Heart right ventricle (tissue), 16 donors: ENCODE results near the gene PTPRM. TPM values are rescaled to one million over a fixed set of nuclear protein-coding genes. Genes with fewer than 3 reads are reported as not detected.

Experiments used
- ATAC-seq, 8 donors: fragments of 200-7000 bp; cut with Tn5 transposase; one replicate each; pipeline ENCODE4 v1.9.1; 2020; ENCODE audit warnings: mild to moderate bottlenecking in 8 of 8, moderate library complexity in 8 of 8, moderate number of reproducible peaks in 1 of 8
- DNase-seq, 2 donors: peaks; one replicate each; pipeline ENCODE4 v3.0.0-alpha.2; 2020
- H3K27ac ChIP-seq, 10 donors: fragments of 200-600 bp; sonication (generic) in 2 of 10; one replicate each; pipeline versions ENCODE4 v1.5.0 to v1.8.0; 2020 to 2022; ENCODE audit warnings: mild to moderate bottlenecking in 3 of 10
- H3K27me3 ChIP-seq, 7 donors: fragments of 200-600 bp; one replicate each; pipeline ENCODE4 v1.8.0; 2021 to 2022; ENCODE audit warnings: mild to moderate bottlenecking in 2 of 7
- H3K36me3 ChIP-seq, 9 donors: fragments of 200-600 bp; sonication (generic) in 1 of 9; one replicate each; pipeline versions ENCODE4 v1.5.0 to v1.8.0; 2020 to 2022; ENCODE audit warnings: mild to moderate bottlenecking in 2 of 9
- H3K4me1 ChIP-seq, 9 donors: fragments of 200-600 bp; sonication (generic) in 1 of 9; one replicate each; pipeline versions ENCODE4 v1.5.0 to v1.8.0; 2020 to 2022; ENCODE audit warnings: mild to moderate bottlenecking in 4 of 9
- H3K4me3 ChIP-seq, 10 donors: fragments of 200-600 bp; sonication (generic) in 2 of 10; one replicate each; pipeline versions ENCODE4 v1.5.0 to v1.8.0; 2020 to 2022; ENCODE audit warnings: mild to moderate bottlenecking in 7 of 10, moderate library complexity in 2 of 10
- H3K9me3 ChIP-seq, 11 donors: fragments of 200-600 bp in 10 of 11; sonication (generic) in 2 of 11; one replicate each; pipeline versions ENCODE4 v1.5.0 to v1.8.0; 2013 to 2022; ENCODE audit warnings: mild to moderate bottlenecking in 2 of 11, control low read depth in 1 of 11, moderate library complexity in 1 of 11
- WGBS, 2 donors: extraction: QIAGEN DNeasy Blood & Tissue Kit; methylation state at CpG; one replicate each; pipeline ENCODE4 v1.1.7; 2013; ENCODE audit warnings: inconsistent platforms in 1 of 2; 5-methylcytosine and 5-hydroxymethylcytosine counted together
- intact Hi-C, 10 donors: fragments of 100-400 bp; cut with DNase I; formaldehyde crosslinking; loops; one replicate each; pipeline versions ENCODE4 v1.11.1 to v1.14.2; 2022
- polyA plus RNA-seq, 2 donors: library from polyadenylated mRNA; stranded (reverse); fragments of 200-250 nt; gene quantifications; one replicate each; pipeline ENCODE4 v1.2.3, GENCODE V29; 2013
- total RNA-seq, 10 donors: library from RNA; stranded (reverse); fragmentation: NEBNext Ultra II Directional in 3 of 10; extraction: Animal tissue kit (Norgen Biotek cat#: 25700) in 3 of 10; gene quantifications; one replicate each; pipeline versions ENCODE4 v1.2.1 to v1.2.4, GENCODE V29; 2021 to 2023
- TF ChIP-seq, protein P1 (sequence below), 9 donors: fragments of 200-600 bp; sonication (generic) in 2 of 9; IDR thresholded peaks; one replicate each; pipeline versions ENCODE4 v1.5.0 to v1.8.0; 2021 to 2022; ENCODE audit warnings: antibody characterized with exemption in 9 of 9, mild to moderate bottlenecking in 5 of 9, moderate library complexity in 1 of 9
- donor health status: Arrhythmogenic right ventricular cardiomyopathy.
- donor health status: ischemic (EF 13 %, LVEDD 7.1; RV severe dilation, severe dysfunction).
- donor health status: healthy with polysubstance abuse.
- donor health status: DM: no; HTN: yes; CAD: no.
- donor health status: DM: no; HTN: no; CAD: no.
- donor health status: ischemic (EF 25% LVEDD 6.9; RV normal size, moderate dysfunction).
- donor health status: ischemic (EF 25% LVEDD 5.7; RV mildly dilated, moderate dysfunction).
- donor health status: healthy.
- donor health status: DM: yes; HTN: yes; CAD: no.
- donor health status: Ischemic cardiomyopathy.
- donor health status: ischemic (EF 35%, LVEDD 5.7; RV mildly dilated, moderate dysfunction).
- donor health status: nonischemic (EF 11% LVEDD 7.7; RV severe dilation, severe dysfunction).
- donor health status: DM: yes; HTN: yes; CAD: no.
- donor health status: PGD.
- donor health status: ischemic (EF 29% LVEDD 5.4; RV normal size, mild dysfunction).
- donor health status: nonischemic (EF 23%, LVEDD 6.1; RV moderate dilation, normal function).

Gene PTPRM
- total and polyA plus RNA-seq, 12 donors: 81.7 to 170 (median 132) TPM

- Histone ChIP-seq H3K27me3 (no peaks in the 10 kb centered on the region), H3K4me3 (no peak overlapping the region), H3K36me3 (peaks cover 0 to 42% (median 0%) of the 10 kb centered on the region in 9 donors), H3K4me1 (no peaks in the 10 kb centered on the region), H3K9me3 (no peaks in the 10 kb centered on the region), H3K27ac (no peak overlapping the region)
- ATAC-seq: no peak
- intact Hi-C loops: no loop called here
- no peak for DNase-seq
- 98% methylated on average over 1 of the region's 1 CpG for WGBS, 2 donors
- TF ChIP-seq, protein P1, sequence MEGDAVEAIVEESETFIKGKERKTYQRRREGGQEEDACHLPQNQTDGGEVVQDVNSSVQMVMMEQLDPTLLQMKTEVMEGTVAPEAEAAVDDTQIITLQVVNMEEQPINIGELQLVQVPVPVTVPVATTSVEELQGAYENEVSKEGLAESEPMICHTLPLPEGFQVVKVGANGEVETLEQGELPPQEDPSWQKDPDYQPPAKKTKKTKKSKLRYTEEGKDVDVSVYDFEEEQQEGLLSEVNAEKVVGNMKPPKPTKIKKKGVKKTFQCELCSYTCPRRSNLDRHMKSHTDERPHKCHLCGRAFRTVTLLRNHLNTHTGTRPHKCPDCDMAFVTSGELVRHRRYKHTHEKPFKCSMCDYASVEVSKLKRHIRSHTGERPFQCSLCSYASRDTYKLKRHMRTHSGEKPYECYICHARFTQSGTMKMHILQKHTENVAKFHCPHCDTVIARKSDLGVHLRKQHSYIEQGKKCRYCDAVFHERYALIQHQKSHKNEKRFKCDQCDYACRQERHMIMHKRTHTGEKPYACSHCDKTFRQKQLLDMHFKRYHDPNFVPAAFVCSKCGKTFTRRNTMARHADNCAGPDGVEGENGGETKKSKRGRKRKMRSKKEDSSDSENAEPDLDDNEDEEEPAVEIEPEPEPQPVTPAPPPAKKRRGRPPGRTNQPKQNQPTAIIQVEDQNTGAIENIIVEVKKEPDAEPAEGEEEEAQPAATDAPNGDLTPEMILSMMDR (IDR thresholded peaks at IDR 0.05): no peak
Measured at GRCh38 chr18:8121101-8121500, 554.0 kb downstream of the PTPRM start.

DNA sequence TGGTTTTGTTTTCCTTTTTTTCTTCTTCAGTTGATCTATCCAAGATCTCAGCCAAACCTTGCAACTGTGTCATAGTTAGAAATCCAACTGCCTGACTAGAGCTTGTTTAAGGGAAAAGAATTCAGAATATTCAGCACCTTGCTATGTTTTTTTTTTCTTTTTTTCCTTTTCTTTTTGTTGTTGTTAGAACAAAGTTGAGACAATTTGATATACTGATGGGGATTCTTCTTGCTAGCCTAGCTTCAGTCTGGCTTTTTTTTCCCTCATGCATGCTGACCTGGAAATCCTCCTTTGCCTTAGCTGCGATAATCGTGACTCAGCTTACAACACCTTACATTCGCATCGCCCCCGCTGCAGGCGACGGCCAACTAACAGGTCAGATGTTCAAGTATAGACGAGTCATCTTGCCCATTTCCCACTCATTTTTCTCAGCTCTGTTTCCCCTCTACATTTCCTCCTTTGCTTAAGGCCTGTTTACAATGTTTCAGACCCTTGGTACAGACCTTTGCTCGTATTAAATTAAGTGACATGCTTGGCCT, 554.9 kb downstream of the PTPRM start:
- ATAC-seq: no peak
- H3K27me3 ChIP-seq: no peaks in the 10 kb centered on the region
- TF ChIP-seq, protein P1 (IDR thresholded peaks at IDR 0.05): no peak
- WGBS, 2 donors: 87 to 92% methylated on average over 9 of the region's 9 CpGs
- intact Hi-C loops: no loop called here
- H3K36me3 ChIP-seq: peaks cover 0 to 33% (median 0%) of the 10 kb centered on the region in 9 donors
- no peaks in the 10 kb centered on the region for H3K9me3 ChIP-seq
- DNase-seq: no peak
- H3K4me3 ChIP-seq: no peak overlapping the region
- no peak overlapping the region for H3K27ac ChIP-seq
- H3K4me1 ChIP-seq: no peaks in the 10 kb centered on the region

DNA sequence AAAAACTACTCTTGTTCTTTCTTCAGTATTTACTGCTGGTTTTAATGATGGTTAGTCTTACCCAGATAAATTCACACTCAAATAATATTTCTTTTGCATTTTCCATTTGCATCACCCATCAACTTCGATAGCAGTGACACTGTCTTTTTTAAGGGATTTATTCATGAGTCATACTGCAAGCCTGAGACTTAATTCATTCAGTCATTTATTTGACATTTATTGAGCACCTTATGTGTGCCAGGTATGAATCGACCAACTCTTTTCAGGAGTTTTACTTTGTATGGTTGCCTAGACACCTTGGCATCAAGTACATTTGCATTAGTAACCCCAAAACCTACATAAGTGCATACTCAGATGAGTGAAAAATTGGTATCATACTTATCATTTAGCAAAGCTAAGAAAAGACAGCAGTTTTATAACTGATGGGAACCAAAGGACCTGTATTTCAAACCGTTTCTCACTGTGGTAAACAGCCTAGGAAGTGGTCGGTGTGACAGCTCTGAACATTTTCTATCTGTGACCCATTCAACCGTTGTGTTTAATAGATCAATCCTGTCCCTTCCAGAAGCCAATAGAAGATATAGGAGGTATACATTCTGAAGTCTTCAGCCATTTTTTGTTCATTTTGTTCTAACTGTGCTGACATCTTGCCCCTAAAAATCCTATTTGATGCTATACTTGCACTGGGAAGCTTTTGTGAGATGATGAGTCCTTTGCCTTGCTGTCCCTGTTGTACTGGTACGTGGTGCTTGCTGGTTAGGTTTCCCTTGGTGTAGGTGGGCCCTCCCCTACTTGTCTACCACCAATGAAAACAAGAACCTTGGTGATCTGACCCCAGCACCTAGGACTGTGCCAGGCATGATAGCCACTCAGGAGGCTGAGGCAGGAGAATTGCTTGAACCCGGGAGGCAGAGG, 557.4 kb downstream of the PTPRM start:
- intact Hi-C loops: no loop called here
- 68 to 75% methylated on average over 7 of the region's 7 CpGs for WGBS, 2 donors
- TF ChIP-seq, protein P1 (IDR thresholded peaks at IDR 0.05): no peak
- Histone ChIP-seq H3K4me1 (peaks cover 0 to 5% (median 0%) of the 10 kb centered on the region in 9 donors), H3K27me3 (no peaks in the 10 kb centered on the region), H3K4me3 (no peak overlapping the region), H3K27ac (no peak overlapping the region), H3K36me3 (peaks cover 0 to 35% (median 0%) of the 10 kb centered on the region in 9 donors), H3K9me3 (no peaks in the 10 kb centered on the region)
- ATAC-seq (no peak), DNase-seq (no peak)

GRCh38 chr18:8130096-8130495, 563.0 kb downstream of the PTPRM start:
- H3K9me3 ChIP-seq: no peaks in the 10 kb centered on the region
- TF ChIP-seq, protein P1 (IDR thresholded peaks at IDR 0.05): no peak
- intact Hi-C loops: no loop called here
- no peak for ATAC-seq
- whole genome bisulfite sequencing, 2 donors: 85 to 87% methylated on average over 5 of the region's 5 CpGs
- no peak overlapping the region for H3K27ac ChIP-seq
- no peak overlapping the region for H3K4me3 ChIP-seq
- no peaks in the 10 kb centered on the region for H3K27me3 ChIP-seq
- no peak for DNase-seq
- H3K4me1 ChIP-seq: peaks cover 0 to 6% (median 0%) of the 10 kb centered on the region in 9 donors
- peaks cover 0 to 10% (median 0%) of the 10 kb centered on the region in 9 donors for H3K36me3 ChIP-seq
